Testis (tissue), 2 donors: ENCODE measurements around the gene NTM.

Source experiments
- POLR2A ChIP-seq: fragments of 450-650 bp; IDR thresholded peaks from one replicate; pipeline ENCODE4 v1.6.1; 2017; ENCODE audit warnings: antibody characterized with exemption, mild to moderate bottlenecking, moderate library complexity
- TF ChIP-seq, protein P1 (sequence below), 3 experiments: fragments of 450-650 bp in 2 of 3; fragments of 200-600 bp in 1 of 3; sonication (generic) in 1 of 3; IDR thresholded peaks; one replicate each; pipeline ENCODE4 v1.5.1; 2016 to 2019; ENCODE audit warnings: antibody characterized with exemption in 3 of 3, mild to moderate bottlenecking in 2 of 3, moderate library complexity in 1 of 3

DNA sequence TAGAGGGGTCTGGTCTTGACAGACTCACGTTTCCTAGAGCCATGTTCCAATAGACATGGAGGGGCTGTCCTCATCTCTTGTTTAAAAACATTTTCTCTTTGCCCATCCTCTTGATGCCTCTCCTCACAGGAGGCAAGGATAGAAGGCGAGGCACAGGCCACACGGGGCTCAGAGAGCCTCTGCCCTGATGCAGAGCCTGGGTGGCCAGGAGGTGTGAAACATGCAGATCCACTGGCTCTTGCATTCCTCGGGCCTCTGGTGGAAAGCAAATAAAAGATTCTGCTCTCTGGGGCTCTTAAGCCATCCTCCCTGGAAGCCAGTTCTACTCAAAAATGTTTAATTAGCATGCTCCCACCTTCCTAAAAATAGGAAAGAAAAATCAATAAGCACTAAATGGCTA, 43.6 kb upstream of the NTM start:
- TF ChIP-seq POLR2A: no peak
- TF ChIP-seq, protein P1, sequence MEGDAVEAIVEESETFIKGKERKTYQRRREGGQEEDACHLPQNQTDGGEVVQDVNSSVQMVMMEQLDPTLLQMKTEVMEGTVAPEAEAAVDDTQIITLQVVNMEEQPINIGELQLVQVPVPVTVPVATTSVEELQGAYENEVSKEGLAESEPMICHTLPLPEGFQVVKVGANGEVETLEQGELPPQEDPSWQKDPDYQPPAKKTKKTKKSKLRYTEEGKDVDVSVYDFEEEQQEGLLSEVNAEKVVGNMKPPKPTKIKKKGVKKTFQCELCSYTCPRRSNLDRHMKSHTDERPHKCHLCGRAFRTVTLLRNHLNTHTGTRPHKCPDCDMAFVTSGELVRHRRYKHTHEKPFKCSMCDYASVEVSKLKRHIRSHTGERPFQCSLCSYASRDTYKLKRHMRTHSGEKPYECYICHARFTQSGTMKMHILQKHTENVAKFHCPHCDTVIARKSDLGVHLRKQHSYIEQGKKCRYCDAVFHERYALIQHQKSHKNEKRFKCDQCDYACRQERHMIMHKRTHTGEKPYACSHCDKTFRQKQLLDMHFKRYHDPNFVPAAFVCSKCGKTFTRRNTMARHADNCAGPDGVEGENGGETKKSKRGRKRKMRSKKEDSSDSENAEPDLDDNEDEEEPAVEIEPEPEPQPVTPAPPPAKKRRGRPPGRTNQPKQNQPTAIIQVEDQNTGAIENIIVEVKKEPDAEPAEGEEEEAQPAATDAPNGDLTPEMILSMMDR (IDR thresholded peaks at IDR 0.05): no peak
